IMR-90 (cell line): ENCODE measurements around the gene CYB5A.

Experiments used
- CTCF ChIP-seq: conservative IDR thresholded peaks from 2 replicates; pipeline ENCODE4 v1.5.1; 2012; ENCODE audit warnings: mild to moderate bottlenecking, low read depth, low read length, improper control_type of control experiment
- RAD21 ChIP-seq: IDR thresholded peaks from 2 replicates; pipeline ENCODE4 v1.6.1; 2012; ENCODE audit warnings: low read length, improper control_type of control experiment
- RFX5 ChIP-seq: IDR thresholded peaks from 2 replicates; pipeline ENCODE4 v1.8.0; 2012; ENCODE audit warnings: low read depth, mild to moderate bottlenecking, low read length, moderate library complexity

DNA sequence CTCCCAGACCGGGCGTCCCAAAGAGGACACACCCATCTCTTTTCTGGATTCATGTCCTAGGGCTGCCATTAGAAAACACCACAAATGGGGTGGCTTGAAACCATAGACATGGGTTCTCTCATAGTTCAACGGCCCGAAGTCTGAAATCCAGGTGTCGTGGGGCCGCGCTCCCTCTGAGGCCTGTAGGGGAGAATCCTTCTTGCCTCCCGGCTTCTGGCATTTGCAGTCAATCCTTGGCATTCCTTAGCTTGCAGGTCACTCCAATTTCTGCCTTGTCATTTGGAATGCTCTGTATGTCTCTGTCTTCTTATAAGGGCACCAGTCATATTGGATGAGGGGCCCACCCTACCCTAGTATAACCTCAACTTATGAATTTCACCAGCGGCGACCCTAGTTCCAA is 65.1 kb downstream of the CYB5A start:
- no peak for TF ChIP-seq CTCF
- TF ChIP-seq RAD21, result no peak
- TF ChIP-seq RFX5, result no peak
